H1 (cell line): ENCODE results near the gene TMEM225B. TPM values are rescaled to one million over a fixed set of nuclear protein-coding genes. Genes with fewer than 3 reads are reported as not detected.

Experiments
- CTCF ChIA-PET: fragments of 300-600 bp; sonication (Branson Sonifier 250); formaldehyde crosslinking; loops from one replicate; lab custom pipeline; 2021; ENCODE audit not compliant: partially characterized antibody; lab: Charles Lee
- POLR2A ChIA-PET: fragments of 300-600 bp; sonication (Branson Sonifier 250); formaldehyde crosslinking; loops from one replicate; lab custom pipeline; 2021; ENCODE audit warnings: inconsistent platforms; ENCODE audit not compliant: partially characterized antibody; lab: Charles Lee
- DNase-seq, 2 experiments: peaks; one replicate each; pipeline versions ENCODE4 v3.0.0 to v3.0.0-alpha.2; 2010 to 2022; ENCODE audit warnings: low spot score in 2 of 2, low read depth in 1 of 2, mixed read lengths in 1 of 2
- FAIRE-seq: peaks from 2 replicates; lab custom pipeline; 2011; peaks lifted over from hg19 to GRCh38; lab: Jason Lieb, UNC
- H2AFZ ChIP-seq: 2 replicates; pipeline ENCODE4 v1.8.1; 2012; ENCODE audit warnings: low read length, inconsistent platforms
- H2AK5ac ChIP-seq: 2 replicates; pipeline ENCODE4 v1.6.1; 2013; ENCODE audit warnings: low read depth, low read length
- H2BK120ac ChIP-seq: replicated peaks from 2 replicates; pipeline ENCODE3; 2013; ENCODE audit warnings: low read depth, low read length, inconsistent platforms
- H2BK12ac ChIP-seq: 2 replicates; pipeline ENCODE4 v1.6.1; 2013; ENCODE audit warnings: low read depth, low read length
- H2BK15ac ChIP-seq: 2 replicates; pipeline ENCODE4 v1.6.1; 2013; ENCODE audit warnings: low read length
- H2BK20ac ChIP-seq: 2 replicates; pipeline ENCODE4 v1.6.1; 2013; ENCODE audit warnings: low read length
- H2BK5ac ChIP-seq: 2 replicates; pipeline ENCODE4 v1.6.1; 2013; ENCODE audit warnings: low read depth, low read length
- H3K14ac ChIP-seq: 2 replicates; pipeline ENCODE4 v1.6.1; 2013; ENCODE audit warnings: inconsistent platforms; ENCODE audit not compliant: insufficient read length
- H3K18ac ChIP-seq: 2 replicates; pipeline ENCODE4 v1.6.1; 2013; ENCODE audit warnings: low read length; ENCODE audit errors: extremely low read depth
- H3K23ac ChIP-seq: 2 replicates; pipeline ENCODE4 v1.6.1; 2013; ENCODE audit warnings: inconsistent platforms; ENCODE audit not compliant: insufficient read length
- H3K23me2 ChIP-seq: 2 replicates; pipeline ENCODE4 v1.6.1; 2013; ENCODE audit warnings: low read depth, low read length
- H3K27ac ChIP-seq: 2 replicates; pipeline ENCODE4 v1.6.1; 2011; ENCODE audit warnings: low read depth, low read length, inconsistent platforms
- H3K27me3 ChIP-seq, 4 experiments: replicated peaks in 1 of 4; 1 replicate in 1 of 4; 2 replicates in 3 of 4; pipeline versions ENCODE4 v1.6.1 to v1.8.1; 2011 to 2013; ENCODE audit warnings: low read length in 3 of 4, mild to moderate bottlenecking in 3 of 4, inconsistent platforms in 2 of 4, mixed read lengths in 2 of 4, moderate library complexity in 1 of 4; ENCODE audit not compliant: control insufficient read depth in 3 of 4, insufficient read depth in 3 of 4; ENCODE audit errors: extremely low read depth in 1 of 4
- H3K36me3 ChIP-seq, 4 experiments: 2 replicates each; pipeline versions ENCODE4 v1.6.1 to v1.8.1; 2011 to 2013; ENCODE audit warnings: mild to moderate bottlenecking in 4 of 4, low read length in 3 of 4, moderate library complexity in 2 of 4, control low read depth in 1 of 4, inconsistent platforms in 1 of 4; ENCODE audit not compliant: insufficient read depth in 4 of 4, control insufficient read depth in 2 of 4
- H3K4ac ChIP-seq: replicated peaks from 2 replicates; pipeline ENCODE3; 2013; ENCODE audit warnings: low read length, low read depth, mixed read lengths, inconsistent platforms; ENCODE audit not compliant: insufficient read length
- H3K4me1 ChIP-seq, 4 experiments: replicated peaks in 1 of 4; 1 replicate in 1 of 4; 2 replicates in 3 of 4; pipeline versions ENCODE4 v1.6.1 to v1.8.1; 2011 to 2013; ENCODE audit warnings: low read length in 3 of 4, inconsistent platforms in 2 of 4, mixed read lengths in 1 of 4; ENCODE audit not compliant: insufficient read depth in 4 of 4, control insufficient read depth in 3 of 4
- H3K4me2 ChIP-seq, 2 experiments: 2 replicates each; pipeline versions ENCODE4 v1.6.1 to v1.8.1; 2011 to 2013; ENCODE audit warnings: low read depth in 2 of 2, low read length in 2 of 2, control low read depth in 1 of 2, inconsistent platforms in 1 of 2, mild to moderate bottlenecking in 1 of 2; ENCODE audit not compliant: insufficient read depth in 1 of 2
- H3K4me3 ChIP-seq, 4 experiments: fragments of 200-600, 300-600 bp in 1 of 4; sonication (generic), shearing (Covaris generic), sonication (Bioruptor Twin) in 1 of 4; 2 replicates each; pipeline versions ENCODE4 v1.5.1 to v1.8.1; 2011 to 2016; ENCODE audit warnings: low read length in 4 of 4, low read depth in 3 of 4, control low read depth in 2 of 4, inconsistent platforms in 2 of 4, mild to moderate bottlenecking in 2 of 4, mixed read lengths in 1 of 4, moderate library complexity in 1 of 4; ENCODE audit not compliant: insufficient read depth in 2 of 4; ENCODE audit errors: extremely low read depth in 1 of 4
- H3K56ac ChIP-seq: replicated peaks from 2 replicates; pipeline ENCODE3; 2013; ENCODE audit warnings: low read depth, mild to moderate bottlenecking, mixed read lengths, low read length, inconsistent platforms; ENCODE audit not compliant: insufficient read length
- H3K79me1 ChIP-seq: 2 replicates; pipeline ENCODE4 v1.6.1; 2013; ENCODE audit warnings: low read depth, low read length, control low read depth
- H3K79me2 ChIP-seq, 2 experiments: 2 replicates each; pipeline versions ENCODE4 v1.6.1 to v1.8.1; 2012 to 2013; ENCODE audit warnings: low read length in 2 of 2, mild to moderate bottlenecking in 2 of 2, inconsistent platforms in 1 of 2; ENCODE audit not compliant: insufficient read depth in 2 of 2, control insufficient read depth in 1 of 2
- H3K9ac ChIP-seq, 4 experiments: replicated peaks in 1 of 4; 1 replicate in 1 of 4; 2 replicates in 3 of 4; pipeline versions ENCODE4 v1.6.1 to v1.8.1; 2011 to 2013; ENCODE audit warnings: low read depth in 3 of 4, low read length in 3 of 4, control low read depth in 2 of 4, mild to moderate bottlenecking in 2 of 4, moderate library complexity in 2 of 4, inconsistent platforms in 1 of 4; ENCODE audit errors: extremely low read depth in 1 of 4
- H3K9me3 ChIP-seq, 2 experiments: 2 replicates each; pipeline versions ENCODE4 v1.6.1 to v1.8.1; 2012 to 2013; ENCODE audit warnings: mild to moderate bottlenecking in 2 of 2, moderate library complexity in 2 of 2, control low read depth in 1 of 2, inconsistent platforms in 1 of 2, low read depth in 1 of 2, low read length in 1 of 2, mixed read lengths in 1 of 2; ENCODE audit not compliant: insufficient read depth in 2 of 2
- H4K20me1 ChIP-seq, 2 experiments: replicated peaks in 1 of 2; 2 replicates each; pipeline versions ENCODE3 to v1.8.1; 2011 to 2013; ENCODE audit warnings: inconsistent platforms in 2 of 2, low read length in 2 of 2, mild to moderate bottlenecking in 1 of 2; ENCODE audit not compliant: insufficient read depth in 2 of 2, control insufficient read depth in 1 of 2
- H4K5ac ChIP-seq: 2 replicates; pipeline ENCODE4 v1.6.1; 2013; ENCODE audit warnings: low read length, low read depth, mixed read lengths, inconsistent platforms; ENCODE audit not compliant: insufficient read length
- H4K8ac ChIP-seq: 2 replicates; pipeline ENCODE4 v1.8.0; 2013; ENCODE audit warnings: mild to moderate bottlenecking, moderate library complexity, low read length, inconsistent platforms; ENCODE audit not compliant: insufficient read depth; ENCODE audit errors: extremely low read depth
- H4K91ac ChIP-seq: replicated peaks from 2 replicates; pipeline ENCODE3; 2013; ENCODE audit warnings: low read length, mixed read lengths, inconsistent platforms; ENCODE audit not compliant: insufficient read length
- ATF2 ChIP-seq: IDR thresholded peaks from 2 replicates; pipeline ENCODE4 v1.6.1; 2012; ENCODE audit warnings: low read length, inconsistent platforms
- BCL11A ChIP-seq, 2 experiments: IDR thresholded peaks; one replicate each; pipeline ENCODE4 v1.6.1; 2011; ENCODE audit warnings: low read depth in 2 of 2, low read length in 2 of 2, mild to moderate bottlenecking in 2 of 2
- BRCA1 ChIP-seq: IDR thresholded peaks from 2 replicates; pipeline ENCODE4 v1.6.1; 2012; ENCODE audit warnings: low read depth, low read length, improper control_type of control experiment
- CHD1 ChIP-seq: IDR thresholded peaks from 2 replicates; pipeline ENCODE4 v1.6.1; 2012; ENCODE audit warnings: low read depth, low read length, improper control_type of control experiment
- E2F6 ChIP-seq: IDR thresholded peaks from 2 replicates; pipeline ENCODE4 v1.6.1; 2012; ENCODE audit warnings: inconsistent platforms
- FOSL1 ChIP-seq: IDR thresholded peaks from 2 replicates; pipeline ENCODE4 v1.6.1; 2011; ENCODE audit warnings: mild to moderate bottlenecking, low read depth, low read length, moderate library complexity; ENCODE audit not compliant: insufficient read depth
- HDAC6 ChIP-seq: IDR thresholded peaks from one replicate; pipeline ENCODE4 v1.7.1; 2012; ENCODE audit warnings: low read depth, mild to moderate bottlenecking, inconsistent platforms, low read length, moderate library complexity
- JUND ChIP-seq: IDR thresholded peaks from 2 replicates; pipeline ENCODE4 v1.6.1; 2011; ENCODE audit warnings: mild to moderate bottlenecking, improper control_type of control experiment, low read length
- KDM1A ChIP-seq: fragments of 200-600, 300-600 bp; sonication (generic); IDR thresholded peaks from 2 replicates; pipeline ENCODE4 v1.7.1; 2016; ENCODE audit warnings: mild to moderate bottlenecking, low read length, borderline replicate concordance
- POLR2A ChIP-seq, 2 experiments: IDR thresholded peaks; 1 replicate in 1 of 2; 2 replicates in 1 of 2; pipeline ENCODE4 v1.6.1; 2011; ENCODE audit warnings: low read depth in 2 of 2, low read length in 2 of 2, mild to moderate bottlenecking in 2 of 2; ENCODE audit errors: control extremely low read depth in 1 of 2
- RXRA ChIP-seq: IDR thresholded peaks from 2 replicates; pipeline ENCODE4 v1.6.1; 2011; ENCODE audit warnings: low read depth, mild to moderate bottlenecking, low read length, moderate library complexity; ENCODE audit not compliant: insufficient read depth
- SIX5 ChIP-seq: IDR thresholded peaks from 2 replicates; pipeline ENCODE4 v1.6.1; 2011; ENCODE audit warnings: mild to moderate bottlenecking, low read depth, low read length
- TAF1 ChIP-seq: IDR thresholded peaks from 2 replicates; pipeline ENCODE4 v1.6.1; 2011; ENCODE audit warnings: mild to moderate bottlenecking, low read depth, low read length
- WGBS, 2 experiments: shearing (Covaris generic) in 1 of 2; methylation state at CpG; one replicate each; pipeline versions ENCODE4 v1.1.6 to v1.1.7; 2013 to 2015; ENCODE audit warnings: low lambda C conversion rate in 2 of 2, mixed read lengths in 2 of 2, inconsistent platforms in 1 of 2, low coverage in 1 of 2, missing lambda C conversion rate in 1 of 2; ENCODE audit not compliant: insufficient replicate concordance in 2 of 2, insufficient coverage in 1 of 2, insufficient read length in 1 of 2; ENCODE audit errors: extremely low coverage in 1 of 2, missing lambda C conversion rate in 1 of 2; 5-methylcytosine and 5-hydroxymethylcytosine counted together
- polyA plus RNA-seq, 7 experiments: library from polyadenylated mRNA; depleted of rRNA in 3 of 7; stranded (reverse) in 5 of 7; unstranded in 2 of 7; fragments of >200 nt in 5 of 7; fragments of 200-250 nt in 2 of 7; gene quantifications; 1 replicate in 5 of 7; 2 replicates in 1 of 7; 4 replicates in 1 of 7; pipeline versions ENCODE4 v1.2.1 to v1.2.3, GENCODE V29; 2011 to 2013; ENCODE audit warnings: missing spikeins in 2 of 7, mixed read lengths in 2 of 7
- total RNA-seq: library from RNA; stranded (reverse); fragmentation: NEBNext Ultra II Directional; extraction: Animal tissue kit (Norgen Biotek cat#: 25700); gene quantifications from 2 replicates; pipeline ENCODE4 v1.2.1, GENCODE V29; 2021

Gene TMEM225B
- total and polyA plus RNA-seq, 2 of the 8 experiments (the other 6 are each of a cell fraction or from before 2014, with no cell fraction given), result 0.68 TPM; not detected in 1

GRCh38 chr7:99621271-99621670 lies 23.2 kb downstream of the TMEM225B start:
- H3K79me2 ChIP-seq, result peaks cover 0 to 12% of the 10 kb centered on the region in 2 experiments; a peak in 1 of 4 replicates
- H3K4ac ChIP-seq, result no peak overlapping the region
- H2BK20ac ChIP-seq, result no peak overlapping the region
- H4K8ac ChIP-seq, result no peak overlapping the region
- no peak overlapping the region for H3K27ac ChIP-seq
- no peak overlapping the region for H2AK5ac ChIP-seq
- H3K18ac ChIP-seq, result no peak overlapping the region
- no peak overlapping the region for H4K5ac ChIP-seq
- no peak overlapping the region for H3K4me2 ChIP-seq
- no peak overlapping the region for H3K4me3 ChIP-seq
- H3K79me1 ChIP-seq, result peaks cover 8% of the 10 kb centered on the region
- H3K36me3 ChIP-seq, result peaks cover 29 to 76% (median 63%) of the 10 kb centered on the region in 4 experiments
- no peak overlapping the region for H2AFZ ChIP-seq
- H2BK12ac ChIP-seq, result no peak overlapping the region
- no peak overlapping the region for H2BK15ac ChIP-seq
- no peak overlapping the region for H2BK120ac ChIP-seq
- no peak overlapping the region for H3K14ac ChIP-seq
- POLR2A ChIA-PET, result interaction anchor here (0.7 to 1.4 kb wide), 4 partner anchors 8 to 323 kb away, joined by 3 to 6 read pairs (median 4); no protein-coding TSS in a partner anchor
- H3K27me3 ChIP-seq, result no peaks in the 10 kb centered on the region
- H3K4me1 ChIP-seq, result no peaks in the 10 kb centered on the region; a peak in 2 of 7 replicates
- H3K56ac ChIP-seq, result no peak overlapping the region
- H2BK5ac ChIP-seq, result no peak overlapping the region
- no peaks in the 10 kb centered on the region for H3K9me3 ChIP-seq
- FAIRE-seq (no peak), DNase-seq (no peak)
- 93% methylated on average over 5 of the region's 5 CpGs; no CpG with 5 or more reads in 1 of the 2 experiments for WGBS, 2 experiments
- H3K23ac ChIP-seq, result no peak overlapping the region
- CTCF ChIA-PET, result interaction anchor here (0.9 to 1.5 kb wide), 5 partner anchors 8 to 370 kb away, joined by 3 to 5 read pairs (median 4); no protein-coding TSS in a partner anchor
- H4K91ac ChIP-seq, result no peak overlapping the region
- peaks cover 7% of the 10 kb centered on the region for H3K23me2 ChIP-seq
- H4K20me1 ChIP-seq, result peaks cover 0 to 8% of the 10 kb centered on the region in 2 experiments
- no peak overlapping the region for H3K9ac ChIP-seq
- TF ChIP-seq E2F6 (no peak), TAF1 (no peak), CHD1 (no peak), FOSL1 (no peak), JUND (no peak), RXRA (no peak), SIX5 (no peak), POLR2A (IDR thresholded peaks at IDR 0.05; ENCODE audit: control extremely low read depth in 1 of 2, low read depth in 2 of 2, low read length in 2 of 2) (no peak), BRCA1 (no peak), ATF2 (no peak), HDAC6 (no peak), BCL11A (IDR thresholded peaks at IDR 0.05; ENCODE audit: low read depth in 2 of 2, low read length in 2 of 2) (no peak), KDM1A (no peak)
